ENCODE measurements around the gene SERTAD4.

DNA sequence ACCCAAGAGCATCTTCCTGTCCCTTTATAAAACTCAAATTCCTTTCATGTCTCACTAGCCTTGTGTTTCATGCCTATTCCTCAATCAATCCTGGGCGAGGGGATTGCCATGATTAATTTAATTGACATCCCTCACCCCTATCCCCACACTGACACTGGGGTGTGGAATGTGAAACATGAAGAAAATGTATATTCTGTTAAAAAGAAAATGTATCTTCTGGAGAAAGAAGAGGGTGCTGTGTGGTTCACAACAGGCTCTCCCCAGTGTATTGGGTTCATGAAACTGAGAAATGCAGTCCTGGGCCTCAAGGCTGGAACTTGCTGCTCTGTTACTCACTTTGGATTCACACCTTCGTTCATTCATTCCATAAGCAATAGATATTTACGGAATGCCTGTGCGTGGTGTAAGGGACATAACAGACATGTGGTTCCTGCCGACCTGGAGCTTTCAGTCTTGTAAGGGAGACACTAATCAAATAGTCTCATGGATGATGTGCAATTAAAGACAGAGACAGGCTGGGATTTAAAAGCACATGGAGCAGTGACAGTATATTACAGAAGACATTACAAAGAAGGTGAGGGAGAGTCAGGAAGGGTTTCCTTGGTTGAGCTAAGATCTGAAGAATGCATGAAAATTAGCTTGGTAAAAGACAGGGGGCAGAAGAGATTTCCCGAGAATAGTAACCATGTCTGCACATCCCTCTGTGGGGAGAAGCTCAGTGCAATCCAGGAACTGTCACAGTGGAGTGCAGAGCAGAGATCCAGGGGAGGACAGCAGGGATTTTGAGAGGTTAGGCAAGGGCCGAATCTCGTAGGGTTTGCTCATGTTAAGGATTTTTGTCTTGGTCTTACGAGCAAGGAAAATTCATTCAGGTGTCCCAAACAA lies 32.1 kb downstream of the SERTAD4 start:
- TF ChIP-seq EZH2 (IDR thresholded peaks at IDR 0.05; ENCODE audit: insufficient read depth, poor library complexity, severe bottlenecking) (no peak), EZH2phosphoT487 (IDR thresholded peaks at IDR 0.05; ENCODE audit: insufficient read depth, low read depth) (no peak)

All from GM23248 (cell line).